Tracheal epithelial cell (primary cell): ENCODE measurements around the gene FOCAD. TPM values are rescaled to one million over a fixed set of nuclear protein-coding genes. Genes with fewer than 3 reads are reported as not detected.

Experiments
- total RNA-seq: library from RNA; depleted of rRNA; stranded (reverse); fragments of >200 nt; gene quantifications from 2 replicates; pipeline ENCODE4 v1.2.1, GENCODE V29; 2014

Gene FOCAD, protein sequence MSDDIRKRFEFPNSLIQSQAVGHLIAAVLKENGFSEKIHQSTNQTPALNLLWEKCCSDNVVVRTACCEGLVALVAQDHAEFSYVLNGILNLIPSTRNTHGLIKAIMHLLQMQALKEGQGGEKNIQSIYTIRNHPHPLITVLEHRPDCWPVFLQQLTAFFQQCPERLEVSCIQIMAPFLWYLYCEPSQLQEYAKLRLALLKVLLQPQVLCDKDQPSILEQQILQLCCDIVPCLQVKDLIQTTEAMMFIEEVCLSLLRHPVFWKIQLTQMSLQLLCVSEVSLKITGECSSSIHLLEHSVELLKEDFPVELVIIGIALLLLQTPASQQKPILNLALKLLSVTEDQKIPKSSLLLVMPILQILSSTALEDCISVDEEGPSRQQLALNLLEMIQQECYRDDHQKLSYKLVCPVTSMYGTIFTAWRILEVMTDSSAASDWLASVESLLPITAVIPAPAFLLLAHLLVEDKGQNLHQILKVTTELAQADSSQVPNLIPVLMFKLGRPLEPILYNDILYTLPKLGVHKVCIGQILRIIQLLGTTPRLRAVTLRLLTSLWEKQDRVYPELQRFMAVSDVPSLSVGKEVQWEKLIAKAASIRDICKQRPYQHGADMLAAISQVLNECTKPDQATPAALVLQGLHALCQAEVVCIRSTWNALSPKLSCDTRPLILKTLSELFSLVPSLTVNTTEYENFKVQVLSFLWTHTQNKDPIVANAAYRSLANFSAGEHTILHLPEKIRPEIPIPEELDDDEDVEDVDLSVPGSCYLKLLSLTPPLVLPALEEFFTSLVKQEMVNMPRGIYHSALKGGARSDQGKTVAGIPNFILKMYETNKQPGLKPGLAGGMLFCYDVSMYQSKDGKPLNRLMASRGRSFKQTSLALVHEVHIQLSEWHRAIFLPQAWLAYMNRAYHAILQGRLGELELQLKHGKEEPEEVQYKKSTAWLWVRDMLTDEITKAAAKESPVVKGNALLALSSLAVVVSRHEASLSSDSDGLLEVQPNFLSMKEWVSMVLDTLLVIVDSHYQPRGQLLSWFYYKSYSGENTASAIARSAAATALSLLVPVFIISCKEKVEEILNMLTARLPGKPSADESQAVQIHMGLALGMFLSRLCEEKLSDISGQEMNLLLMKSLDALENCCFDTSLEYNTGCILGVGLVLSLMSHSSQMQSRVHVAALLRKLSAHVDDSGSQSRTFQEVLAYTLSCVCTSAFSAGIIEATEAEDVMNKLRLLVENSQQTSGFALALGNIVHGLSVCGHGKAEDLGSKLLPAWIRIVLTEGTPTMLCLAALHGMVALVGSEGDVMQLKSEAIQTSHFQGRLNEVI (N-terminal part only)
- total RNA-seq = 39.0 and 59.8 TPM in 2 replicates

DNA sequence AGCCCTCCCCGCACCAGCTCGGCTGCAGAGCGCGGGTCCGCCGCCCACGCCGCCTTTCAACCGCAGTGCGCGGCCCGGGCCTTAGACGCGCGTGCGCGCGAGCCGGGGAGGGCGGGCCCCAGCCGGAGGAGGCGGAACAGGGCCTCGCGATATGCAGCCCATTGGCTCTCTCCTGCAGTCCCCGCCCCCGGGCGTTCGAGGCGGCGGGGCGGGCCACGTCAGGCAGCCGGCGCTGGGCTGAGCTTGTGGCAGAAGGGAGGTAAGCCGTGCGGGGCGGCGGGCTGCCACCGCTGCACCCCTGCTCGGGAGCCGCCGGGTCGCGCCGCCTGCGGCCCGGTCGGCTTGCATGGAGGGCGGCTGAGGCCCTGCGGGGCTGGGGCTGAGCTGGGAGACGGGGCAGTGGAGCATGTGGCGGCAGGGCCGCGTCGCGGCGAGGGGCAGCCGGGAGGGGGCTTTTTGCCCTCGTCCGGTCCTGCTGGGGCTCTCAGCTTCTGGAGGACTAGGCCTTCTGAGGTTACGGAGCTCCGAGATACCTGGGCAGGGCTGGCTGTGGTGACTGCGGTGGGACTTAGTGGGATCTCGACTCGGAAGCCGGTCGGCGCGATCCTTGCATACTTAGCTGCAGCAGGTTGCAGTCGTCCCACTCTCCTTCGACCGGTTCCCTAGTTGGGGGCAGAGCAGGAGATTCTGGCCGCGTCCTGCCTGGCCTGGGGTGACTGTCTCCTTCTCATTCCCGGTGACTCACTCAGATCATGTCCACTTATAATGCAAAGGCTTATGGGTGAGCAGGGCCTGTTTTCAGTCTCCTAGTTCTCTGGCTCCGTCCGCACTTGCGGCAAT is at the start of gene FOCAD:
Gene FOCAD, plus strand, starts transcription at position 225 of the 840 bp plus-strand sequence. CDS start 31,095 bp downstream, outside the sequence.

DNA sequence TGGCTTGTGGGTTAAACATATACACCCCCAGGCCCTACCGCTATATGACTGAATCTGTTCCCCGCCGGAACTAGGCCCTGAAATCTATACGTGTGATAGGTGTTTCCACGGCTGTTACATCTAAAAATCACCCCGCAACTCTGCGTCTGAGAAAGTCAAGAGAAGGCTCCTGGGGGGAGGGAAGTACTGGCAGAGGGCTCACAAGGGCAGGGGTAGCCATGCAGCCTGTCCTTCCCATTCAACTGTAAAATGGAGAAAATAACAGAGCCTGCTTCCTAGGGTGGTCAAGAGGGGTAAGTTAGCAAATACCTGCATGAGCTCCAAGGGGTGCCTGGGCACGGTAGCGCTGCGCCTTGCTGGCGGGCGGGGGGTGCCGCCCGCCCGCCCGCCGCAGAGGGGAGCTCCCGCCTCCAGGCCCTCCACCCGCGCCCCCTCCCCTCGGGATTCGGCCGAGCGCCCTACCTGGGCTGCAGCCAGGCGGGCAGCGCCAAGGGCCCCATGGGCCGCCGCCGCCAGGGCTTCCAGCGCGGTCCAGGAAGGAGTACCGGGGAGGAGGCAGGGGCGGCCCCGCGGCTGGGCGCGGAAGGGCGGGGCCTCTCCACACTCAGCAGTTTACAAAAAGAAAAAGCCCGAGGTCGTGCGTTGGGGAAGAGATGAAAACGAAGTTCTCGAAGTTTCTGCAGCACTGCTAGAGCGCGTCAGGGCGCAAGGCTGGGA is 347.2 kb downstream of the FOCAD start, which contains the start of gene HACD4:
Gene HACD4, minus strand, starts transcription at position 550 of the 717 bp plus-strand sequence. Its CDS starts 50 bp downstream, at position 500.

Other genes with a start within 250 kb of the FOCAD start
- gene MLLT3, start 61.8 kb upstream of the FOCAD start, total RNA-seq = 19.6 and 26.0 TPM in 2 replicates